ENCODE results near the gene DNAJB6.

GRCh38 chr7:157294773-157295172 is 42.0 kb upstream of the DNAJB6 start:
- TF ChIP-seq CTCF (IDR thresholded peaks at IDR 0.05; ENCODE audit: insufficient read depth, low read length, poor library complexity, severe bottlenecking) = no peak
- no peak for TF ChIP-seq EZH2phosphoT487 (conservative IDR thresholded peaks at IDR 0.05; ENCODE audit: low read length)
